GM12801 (cell line): ENCODE measurements around the gene TRPM8.

Source experiments
- CTCF ChIP-seq: IDR thresholded peaks from one replicate; pipeline ENCODE4 v1.5.1; 2011; ENCODE audit warnings: control low read depth; ENCODE audit not compliant: insufficient read length; ENCODE audit errors: extremely low read depth

TRPM8 gene

GRCh38 chr2:234051374-234052070 is 134.3 kb downstream of the TRPM8 start:
- TF ChIP-seq CTCF, result no peak

GRCh38 chr2:234058881-234059280 is 141.7 kb downstream of the TRPM8 start:
- TF ChIP-seq CTCF, result no peak

GRCh38 chr2:234060236-234060635 is 143.1 kb downstream of the TRPM8 start:
- TF ChIP-seq CTCF, result no peak

- no peak for TF ChIP-seq CTCF
These were observed 144.6 kb downstream of the TRPM8 start for GRCh38 chr2:234061624-234062257.

- TF ChIP-seq CTCF, result no peak
These were observed 149.4 kb downstream of the TRPM8 start for GRCh38 chr2:234066587-234066986.
